LoVo (cell line): ENCODE measurements around the gene EZH2.

Experiments used
- DNase-seq: peaks from one replicate; pipeline ENCODE4 v3.0.0-alpha.2; 2016; ENCODE audit warnings: low spot score

EZH2 gene

DNA sequence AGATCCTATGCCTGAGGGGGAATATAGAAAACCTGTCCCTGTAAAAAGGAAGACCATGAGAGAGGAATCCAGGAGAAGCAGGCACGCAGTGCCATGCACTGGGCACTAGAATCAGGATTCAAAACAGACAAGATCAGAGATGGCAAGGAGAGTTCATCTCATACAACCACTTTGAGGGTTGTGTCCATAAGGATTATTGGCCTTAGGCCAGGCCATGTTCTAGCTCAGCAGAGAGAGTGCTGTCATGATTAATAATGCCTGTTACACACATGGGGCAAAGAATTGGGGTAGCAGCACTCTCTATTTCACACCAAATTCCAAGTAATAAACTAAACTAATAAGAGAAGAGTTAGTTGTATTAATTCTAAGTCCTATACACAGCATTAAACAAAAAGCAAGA, 29.1 kb downstream of the EZH2 start:
- no peak for DNase-seq

DNA sequence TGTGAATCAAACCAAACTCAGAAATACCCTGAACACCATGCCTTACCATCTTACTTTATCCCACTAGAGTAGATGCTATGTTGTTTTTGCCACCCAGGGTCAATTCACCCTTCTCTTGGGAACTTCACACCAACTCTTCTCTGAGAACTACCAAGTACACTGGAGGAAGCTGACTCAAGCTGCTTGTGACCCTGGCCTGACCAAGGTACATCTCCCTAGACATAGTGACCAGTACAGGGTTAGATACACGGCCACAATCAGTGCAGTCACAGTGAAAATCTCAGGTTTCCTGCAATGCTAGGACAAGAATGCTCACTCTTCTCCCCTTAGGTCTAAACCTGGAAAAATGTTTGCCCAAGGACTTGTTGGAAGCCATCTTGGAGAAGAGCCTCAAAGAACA, 31.8 kb downstream of the EZH2 start:
- DNase-seq, result no peak

DNA sequence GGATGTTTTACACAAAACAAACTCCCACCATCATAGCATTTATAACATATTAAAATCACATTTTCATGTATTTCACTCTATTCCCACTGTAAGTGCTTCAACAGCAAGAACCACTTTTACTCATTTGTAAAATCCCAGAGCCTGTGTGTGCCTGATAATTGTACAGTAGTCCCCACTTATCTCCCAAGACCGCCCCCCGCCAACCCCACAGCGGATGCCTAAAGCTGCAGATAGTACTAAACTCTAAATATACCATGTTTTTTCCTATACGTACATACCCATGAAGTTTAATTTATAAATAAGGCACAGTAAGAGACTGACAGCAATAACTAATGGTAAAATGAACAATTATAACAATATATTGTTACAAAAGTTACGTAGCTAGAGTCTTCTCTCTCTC, 33.5 kb downstream of the EZH2 start:
- no peak for DNase-seq

DNA sequence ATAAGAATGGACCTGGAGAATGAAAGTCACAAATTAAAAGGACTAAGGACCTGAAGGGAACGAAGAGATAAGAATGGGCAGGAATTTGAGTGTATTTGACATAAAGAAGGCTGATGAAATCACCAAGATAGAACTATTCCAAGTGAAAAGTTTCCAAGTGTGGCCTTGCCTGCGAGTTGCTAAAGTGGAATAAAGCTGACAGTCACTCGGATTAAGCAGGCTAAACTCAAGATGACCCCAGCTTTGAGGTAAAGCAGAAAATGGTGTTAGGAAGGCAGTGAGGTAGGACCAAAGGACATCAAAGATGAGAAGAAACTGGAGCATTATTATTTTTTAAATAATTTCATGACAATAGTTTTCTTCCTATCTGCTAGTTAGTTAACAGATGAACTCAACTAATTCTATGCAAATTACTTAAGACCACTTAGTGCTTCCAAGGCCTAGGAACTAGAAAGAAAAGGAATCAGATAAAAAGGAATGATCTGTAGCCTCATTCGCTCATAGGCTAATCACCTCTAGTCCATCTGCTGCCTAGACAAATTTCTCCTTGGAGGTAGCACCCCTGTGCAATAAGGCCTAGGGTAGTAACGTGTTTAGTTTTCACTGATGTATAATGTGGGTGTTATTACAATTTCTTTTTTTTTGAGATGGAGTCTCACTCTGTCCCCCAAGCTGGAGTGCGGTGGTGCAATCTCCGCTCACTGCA, 34.5 kb downstream of the EZH2 start:
- no peak for DNase-seq

DNA sequence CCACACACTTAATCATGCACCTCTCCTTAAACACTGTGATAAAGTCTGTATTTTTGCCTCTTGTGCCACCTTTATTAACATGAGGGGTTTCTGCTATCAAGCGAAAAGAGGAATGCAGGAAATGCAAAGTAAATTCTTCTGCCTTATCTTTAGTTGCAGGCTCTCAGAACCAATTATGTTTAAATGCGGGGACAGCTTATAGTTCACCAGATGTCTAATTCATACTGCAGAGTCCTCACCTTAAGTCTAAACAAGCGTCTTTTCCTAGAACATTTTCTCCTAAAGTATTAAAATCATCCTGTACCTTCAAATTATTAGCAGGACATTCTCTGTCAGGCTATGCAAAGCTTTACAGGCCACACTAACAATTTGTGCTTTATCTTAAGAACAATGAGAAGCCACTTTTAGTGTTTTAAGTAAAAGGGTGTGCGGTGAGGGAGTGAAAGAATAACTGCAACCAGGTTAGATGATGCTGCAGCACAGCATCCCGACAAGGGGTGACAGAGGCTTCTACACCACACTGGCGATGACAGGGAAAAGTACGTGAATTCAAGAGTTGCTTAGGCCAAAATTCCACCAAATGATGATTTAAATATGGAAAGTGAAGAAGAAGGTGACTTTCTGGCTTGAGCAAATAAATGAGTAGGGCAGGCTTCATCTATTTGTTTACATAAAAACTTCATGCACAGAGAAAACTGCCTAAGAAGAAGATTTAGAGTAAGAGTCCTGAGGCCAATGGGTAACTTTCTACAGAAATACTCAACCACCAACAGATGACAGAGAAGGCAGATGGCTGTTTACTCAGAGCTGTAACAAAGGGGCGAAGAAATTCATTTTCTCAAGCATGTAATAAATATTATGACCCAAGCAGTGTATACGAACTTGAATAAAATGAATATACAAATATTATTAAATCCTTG, 36.0 kb downstream of the EZH2 start:
- no peak for DNase-seq

DNA sequence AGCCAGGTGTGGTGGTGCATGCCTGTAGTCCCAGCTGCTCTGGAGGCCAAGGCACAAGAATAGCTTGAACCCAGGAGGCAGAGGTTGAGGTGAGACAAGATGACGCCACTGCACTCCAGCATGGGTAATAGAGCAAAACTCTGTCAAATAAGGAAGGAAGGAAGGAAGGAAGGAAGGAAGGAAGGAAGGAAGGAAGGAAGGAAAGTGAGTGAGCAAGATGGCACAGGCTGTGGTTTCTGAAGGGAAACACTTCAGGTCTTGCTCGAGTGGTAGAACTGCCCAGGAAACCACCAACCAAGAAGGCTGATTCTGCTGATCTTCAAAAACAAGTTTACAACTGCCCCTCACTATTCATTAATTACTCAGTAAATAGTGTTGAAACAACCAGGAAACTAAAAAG, 45.2 kb downstream of the EZH2 start:
- no peak for DNase-seq

DNA sequence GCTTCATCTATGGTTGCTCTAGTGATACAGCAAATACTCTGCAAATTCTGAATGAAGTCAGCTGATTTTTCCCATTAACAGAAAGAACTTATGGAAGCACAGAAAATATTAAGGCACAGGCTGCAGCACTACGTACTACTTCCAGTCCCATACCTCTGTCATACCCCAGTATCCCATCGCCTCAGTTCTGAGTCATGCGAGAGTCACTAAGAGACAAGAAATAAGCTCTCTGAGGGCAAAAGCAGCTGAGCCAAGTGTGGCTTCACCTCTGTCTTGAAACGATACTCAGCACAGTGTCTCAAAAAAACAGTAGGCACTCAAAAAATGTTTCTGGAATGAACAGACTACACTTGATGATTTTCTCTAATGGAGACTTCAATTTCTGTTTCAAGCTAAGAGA, 48.2 kb downstream of the EZH2 start:
- DNase-seq, result no peak

DNA sequence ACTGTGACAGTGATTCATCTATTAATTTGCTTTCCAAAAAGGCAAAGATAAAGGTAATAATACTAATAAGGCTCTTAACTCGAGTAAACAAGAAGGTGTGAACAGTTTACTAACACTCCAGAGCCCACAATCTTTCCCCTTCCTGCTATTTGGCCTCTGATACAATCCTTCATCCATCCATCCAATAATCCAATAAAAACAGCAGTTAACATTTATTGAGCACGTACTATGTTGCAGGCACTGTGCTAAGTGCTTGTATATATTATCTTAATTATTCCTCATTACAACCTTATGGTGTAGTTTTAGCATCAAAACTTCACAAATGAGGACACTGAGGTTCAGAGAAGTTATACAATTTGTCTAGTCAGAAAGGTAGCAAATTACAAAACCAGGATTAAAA, 49.5 kb downstream of the EZH2 start:
- DNase-seq, result no peak

DNA sequence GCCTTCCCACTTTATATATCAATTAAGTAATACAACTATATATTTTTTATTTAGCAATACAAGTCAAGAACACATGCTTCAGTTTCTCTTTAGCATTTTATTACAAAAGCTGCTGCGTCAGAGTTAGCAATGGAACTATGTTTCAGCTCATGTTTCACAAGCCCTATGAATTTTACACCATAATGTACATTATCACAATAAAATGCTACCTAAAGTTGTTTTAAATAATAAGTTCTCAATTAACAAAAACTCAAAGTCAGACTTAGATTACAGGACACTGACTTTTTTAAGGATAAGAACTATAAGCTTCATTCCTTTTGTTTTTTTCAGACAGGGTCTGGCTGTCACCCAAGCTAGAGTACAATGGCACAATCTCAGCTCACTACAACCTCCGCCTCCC, 52.3 kb downstream of the EZH2 start:
- DNase-seq, result no peak

DNA sequence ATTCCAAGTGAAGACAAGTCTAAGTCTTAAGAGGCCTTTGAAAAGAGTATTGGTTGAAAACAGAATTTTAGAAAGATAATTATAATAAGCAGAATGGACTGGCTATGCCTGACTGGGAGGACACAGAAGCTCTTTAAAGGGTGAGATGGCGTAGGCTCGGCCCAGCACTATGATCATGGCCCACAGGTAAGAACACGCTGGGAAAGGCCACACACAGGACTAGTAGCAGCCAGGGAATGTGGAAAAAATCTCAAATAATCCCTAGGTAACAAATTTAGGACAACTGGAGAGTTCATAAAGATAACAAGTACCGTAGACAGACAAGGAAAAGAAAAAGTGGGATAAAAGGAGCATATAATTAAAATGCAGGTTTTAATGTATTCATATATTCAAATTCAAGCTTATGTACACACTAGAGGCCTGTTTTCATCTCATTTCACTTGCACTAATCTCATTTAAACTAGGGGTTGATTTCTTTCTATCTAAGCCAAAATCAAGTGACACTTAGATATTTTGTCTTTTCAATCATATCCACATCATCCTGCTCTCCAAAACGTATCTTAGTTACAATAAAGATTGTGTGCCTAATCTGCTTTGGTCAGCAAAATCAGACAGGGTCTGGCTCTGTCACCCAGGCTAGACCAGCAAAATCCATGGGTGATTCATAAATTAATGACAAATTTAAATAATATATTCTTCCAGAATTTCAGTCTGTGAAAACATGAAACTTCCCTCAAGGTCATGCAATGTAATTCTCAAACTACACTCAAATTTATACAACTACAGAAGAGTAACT, 53.0 kb downstream of the EZH2 start:
- no peak for DNase-seq

DNA sequence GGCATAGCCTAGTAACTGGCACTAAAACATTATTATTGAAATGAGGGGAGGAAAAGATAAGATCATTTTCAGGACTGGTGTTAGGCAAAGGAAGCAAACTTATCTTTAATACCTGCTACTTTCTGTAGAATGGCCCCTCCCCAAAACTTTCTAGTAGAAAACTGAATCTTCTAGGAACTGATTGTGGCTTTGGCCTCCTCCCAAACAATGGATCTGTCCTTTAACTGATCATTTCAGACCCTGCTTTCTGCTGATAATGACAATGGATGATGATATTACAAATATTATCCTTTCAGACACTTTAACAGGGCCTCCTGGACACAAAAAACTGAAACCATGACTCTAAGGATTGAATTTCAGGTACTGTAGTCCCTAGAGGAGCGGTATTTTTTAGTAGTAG, 55.1 kb downstream of the EZH2 start:
- DNase-seq, result no peak

DNA sequence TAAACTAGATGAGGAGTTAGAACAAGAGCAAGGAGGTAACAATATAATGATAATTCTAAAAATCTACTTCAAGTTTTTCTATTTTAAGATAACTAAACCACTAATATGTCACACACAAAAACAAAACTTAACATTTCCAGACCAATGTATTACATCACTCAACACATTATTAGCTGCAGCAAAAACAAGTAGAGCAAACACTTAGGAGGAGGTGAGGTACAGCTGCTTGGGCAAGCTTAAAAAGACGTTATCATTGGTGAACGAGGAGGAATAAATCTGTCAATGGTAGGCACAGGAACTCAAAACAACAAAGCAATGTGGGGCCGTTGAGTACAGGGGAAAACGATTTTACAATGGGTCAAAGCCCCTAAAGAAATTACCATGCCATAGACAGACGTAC, 58.8 kb downstream of the EZH2 start:
- DNase-seq, result no peak

DNA sequence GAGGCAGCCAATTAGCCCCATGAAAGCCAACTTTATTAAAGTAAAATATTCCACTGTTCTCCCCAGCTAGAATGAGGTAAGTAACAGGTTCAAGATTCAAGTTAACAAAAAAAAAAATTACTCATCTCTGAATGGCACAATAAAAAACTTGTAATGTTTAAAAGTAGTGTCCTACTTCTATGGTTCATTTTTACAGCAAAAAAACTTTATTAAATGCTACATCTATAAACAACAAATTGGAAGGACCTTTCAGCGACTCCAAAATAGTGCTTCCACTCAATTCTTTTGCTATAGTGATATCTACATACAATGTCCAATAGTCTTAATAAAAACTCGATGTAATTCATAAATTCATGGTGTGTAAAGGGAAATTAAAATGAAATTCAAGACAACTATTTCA, 59.2 kb downstream of the EZH2 start:
- DNase-seq, result no peak

DNA sequence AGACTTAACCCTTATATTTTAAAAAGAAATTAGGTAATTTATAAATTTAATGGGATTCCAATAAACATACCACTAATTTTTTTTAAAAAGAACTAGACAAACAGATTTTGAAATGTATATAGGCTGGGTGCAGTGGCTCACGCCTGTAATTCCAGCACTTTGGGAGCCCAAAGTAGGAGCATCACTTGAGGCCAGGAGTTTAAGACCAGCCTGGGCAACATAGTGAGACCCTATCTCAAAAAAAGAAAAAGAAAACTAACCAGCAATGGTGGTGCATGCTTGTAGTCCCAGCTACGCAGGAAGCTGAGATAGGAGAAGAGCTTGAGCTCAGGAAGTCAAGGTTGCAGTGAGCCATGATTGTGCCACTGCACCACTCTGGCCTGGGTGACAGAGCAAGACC, 62.7 kb downstream of the EZH2 start:
- no peak for DNase-seq

DNA sequence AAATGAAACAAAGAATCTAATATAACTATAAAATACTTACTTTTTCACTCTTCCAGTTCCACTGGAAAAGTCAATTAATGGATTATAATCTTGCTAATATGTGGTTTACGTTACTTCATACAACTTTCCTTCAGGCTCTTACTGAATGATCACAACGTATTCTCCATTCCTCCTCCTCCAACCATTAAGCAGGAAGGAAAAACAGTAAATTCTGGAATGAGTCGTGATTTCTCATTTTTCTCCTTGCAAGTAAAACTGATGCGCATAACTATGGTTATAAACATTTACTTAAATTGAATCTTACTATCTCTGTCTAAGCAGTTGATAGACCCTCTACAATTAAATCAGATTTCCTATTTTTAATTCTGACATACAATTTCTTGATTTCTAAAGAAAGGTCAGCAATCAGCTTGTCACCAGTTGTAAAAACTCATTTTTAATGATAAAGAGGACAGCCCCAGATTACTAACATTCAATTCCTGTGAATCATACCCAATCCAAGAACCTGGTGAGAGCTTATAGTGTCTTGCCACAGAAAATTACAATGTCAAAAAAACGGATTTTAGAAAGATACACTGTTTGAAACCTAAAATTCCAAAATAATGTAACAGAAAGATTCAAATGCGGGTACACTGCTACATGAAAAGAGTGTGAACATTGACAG, 64.3 kb downstream of the EZH2 start:
- no peak for DNase-seq

DNA sequence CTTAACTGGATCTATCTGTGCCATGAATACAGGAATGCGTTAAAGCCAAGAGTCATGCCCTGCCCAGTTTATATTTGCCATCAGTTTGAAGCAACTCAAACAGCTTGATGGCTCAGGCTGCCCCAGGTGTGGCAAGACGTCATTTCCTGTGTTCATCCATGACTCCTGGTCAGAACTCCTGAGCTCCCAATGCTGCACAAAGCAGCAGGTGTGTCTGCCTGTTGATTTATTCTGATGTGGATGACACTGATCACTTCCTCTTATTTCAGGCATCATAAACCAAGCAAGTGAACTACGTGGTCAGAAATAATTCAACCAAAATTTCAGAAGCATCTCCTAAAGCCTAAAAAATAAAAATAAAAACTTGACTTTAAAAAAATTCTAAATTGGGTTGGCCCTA, 68.5 kb downstream of the EZH2 start:
- DNase-seq, result no peak

DNA sequence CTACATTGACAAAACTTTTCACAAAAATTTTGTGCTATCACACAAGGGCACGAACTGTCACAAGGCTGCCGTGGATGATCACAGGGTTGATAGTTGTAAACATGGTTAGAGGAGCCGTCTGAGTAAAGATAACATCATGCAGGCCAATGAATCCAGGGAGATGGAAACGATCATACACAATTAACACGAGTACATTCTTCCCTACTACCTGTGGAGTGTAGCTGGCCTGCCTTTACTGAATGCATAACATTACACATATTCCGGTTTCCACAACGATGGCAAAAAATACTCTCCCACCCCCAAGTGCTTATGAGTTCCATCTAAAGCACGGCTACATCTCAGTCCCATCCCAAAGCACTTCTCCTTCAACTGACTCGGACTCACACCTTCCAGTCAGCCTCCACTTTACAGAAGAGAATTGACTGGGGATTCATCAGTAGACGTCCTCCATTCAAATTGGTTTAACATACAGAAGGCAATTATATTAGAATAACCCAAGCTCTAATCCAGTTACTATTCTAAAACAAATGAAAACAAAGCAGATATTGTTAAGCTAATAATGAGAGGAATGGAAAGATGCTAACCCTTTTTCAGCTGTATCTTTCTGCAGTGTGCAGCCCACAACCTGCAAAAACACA, 69.0 kb downstream of the EZH2 start:
- DNase-seq, result no peak

DNA sequence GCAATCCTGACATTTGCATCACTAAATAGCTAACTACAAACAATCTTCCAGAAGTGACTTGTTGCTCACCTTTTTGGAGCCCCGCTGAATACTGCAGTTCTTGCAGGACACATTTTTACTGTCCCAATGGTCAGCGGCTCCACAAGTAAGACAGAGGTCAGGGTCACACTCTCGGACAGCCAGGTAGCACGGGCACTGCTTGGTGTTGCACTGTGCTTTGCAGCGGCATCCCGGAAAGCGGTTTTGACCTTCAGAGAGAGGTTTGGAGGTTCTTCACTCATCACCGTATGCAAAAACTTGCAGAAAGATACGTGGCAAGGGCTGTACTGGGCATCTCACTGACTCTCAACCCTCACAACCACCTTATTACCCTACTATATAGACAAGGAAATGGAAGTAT, 70.2 kb downstream of the EZH2 start:
- DNase-seq, result no peak

DNA sequence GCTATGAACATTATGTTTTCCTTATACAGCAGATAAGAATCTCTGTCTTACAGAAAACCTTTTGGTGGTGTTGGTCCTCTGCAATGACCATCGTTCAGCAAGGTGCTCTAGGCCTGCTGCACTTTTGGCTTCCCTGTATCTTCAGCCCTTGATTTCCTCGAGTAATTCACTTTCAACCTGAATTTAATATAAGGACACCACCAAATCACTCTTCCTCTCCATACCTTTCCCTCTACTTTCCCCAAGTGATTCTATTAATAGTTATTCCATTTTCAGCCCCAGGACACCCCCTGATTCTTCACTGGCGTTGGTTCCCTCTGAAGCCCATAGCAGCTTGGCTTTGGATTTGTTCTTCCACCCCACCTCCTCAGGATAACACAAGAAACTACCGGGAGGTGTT, 72.2 kb downstream of the EZH2 start:
- no peak for DNase-seq

DNA sequence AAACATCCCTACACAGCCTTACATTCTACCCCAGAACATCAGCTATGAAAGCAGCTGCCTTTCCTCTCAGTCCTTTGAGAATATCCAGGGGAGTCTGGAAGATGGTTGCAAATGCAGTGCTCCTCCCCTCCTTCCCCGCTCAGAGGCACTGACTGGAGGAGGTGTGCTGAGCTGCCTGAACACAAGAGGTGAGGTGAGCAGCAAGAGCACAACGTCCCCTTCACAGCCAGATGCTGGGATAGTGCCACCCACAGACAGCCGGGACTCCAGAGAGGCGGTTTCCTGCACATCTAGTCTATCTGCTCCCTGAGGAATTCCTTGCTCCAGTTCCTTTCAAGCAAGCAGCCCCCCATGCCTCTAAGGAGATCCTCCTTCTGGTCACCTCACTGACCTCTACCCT, 74.2 kb downstream of the EZH2 start:
- DNase-seq, result no peak

DNA sequence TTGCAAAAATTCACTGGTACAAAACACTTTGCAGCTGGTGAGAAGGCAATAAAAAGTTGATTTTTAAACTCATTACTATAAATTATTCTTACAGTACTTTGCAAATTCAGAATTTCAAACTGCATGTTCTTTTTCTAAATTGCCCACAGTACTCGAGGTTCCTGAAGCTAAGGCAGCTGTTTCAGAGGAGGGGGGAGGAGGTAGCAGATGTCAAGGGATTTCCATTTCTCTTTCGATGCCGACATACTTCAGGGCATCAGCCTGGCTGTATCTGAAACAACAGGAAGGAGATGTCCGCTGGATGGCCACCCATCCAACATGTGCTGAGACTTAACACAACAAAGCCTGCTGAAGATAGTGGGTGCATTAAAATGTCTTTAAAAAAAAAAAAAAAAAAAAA, 76.7 kb downstream of the EZH2 start:
- no peak for DNase-seq

DNA sequence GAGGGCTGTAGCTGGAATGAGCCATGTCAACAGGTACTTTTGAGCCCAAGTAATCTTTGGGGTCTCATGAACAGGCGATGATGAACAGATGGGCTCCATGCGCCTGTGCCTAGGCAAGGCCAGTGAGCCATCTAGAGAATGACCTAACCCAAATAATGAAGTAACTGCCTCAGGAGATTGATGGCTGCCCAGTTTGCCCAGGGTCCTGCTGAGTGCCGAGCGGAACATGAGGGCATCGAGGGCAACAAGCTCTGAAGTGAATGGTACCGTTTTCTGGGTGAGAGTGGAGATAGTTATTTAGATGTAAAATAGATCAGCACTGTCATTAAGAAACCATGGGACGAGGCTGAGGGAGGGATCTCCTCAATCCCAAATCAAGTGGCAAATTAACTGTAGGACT, 77.9 kb downstream of the EZH2 start:
- DNase-seq, result no peak
